Epithelial cell of proximal tubule (primary cell): ENCODE results near the gene ESYT2. TPM values are rescaled to one million over a fixed set of nuclear protein-coding genes. Genes with fewer than 3 reads are reported as not detected.
A peak's percentile ranks its signal among the peaks of the same experiment; 100 is the strongest.

Experiments used
- DNase-seq: peaks from one replicate; pipeline ENCODE4 v3.0.0-alpha.2; 2011; ENCODE audit warnings: low read depth
- H3K4me3 ChIP-seq: 2 replicates; pipeline ENCODE4 v1.5.1; 2011; ENCODE audit warnings: low read depth, mild to moderate bottlenecking, low read length
- total RNA-seq: library from RNA; depleted of rRNA; stranded (reverse); fragments of >200 nt; gene quantifications from 2 replicates; pipeline ENCODE4 v1.2.3, GENCODE V29; 2015
- TF ChIP-seq, protein P1 (sequence below): conservative IDR thresholded peaks from 2 replicates; pipeline ENCODE4 v1.5.1; 2012; ENCODE audit warnings: low read depth, mild to moderate bottlenecking, low read length

The ESYT2 gene
- total RNA-seq, 1 donor from 2014 or later, result 43.4 TPM

DNA sequence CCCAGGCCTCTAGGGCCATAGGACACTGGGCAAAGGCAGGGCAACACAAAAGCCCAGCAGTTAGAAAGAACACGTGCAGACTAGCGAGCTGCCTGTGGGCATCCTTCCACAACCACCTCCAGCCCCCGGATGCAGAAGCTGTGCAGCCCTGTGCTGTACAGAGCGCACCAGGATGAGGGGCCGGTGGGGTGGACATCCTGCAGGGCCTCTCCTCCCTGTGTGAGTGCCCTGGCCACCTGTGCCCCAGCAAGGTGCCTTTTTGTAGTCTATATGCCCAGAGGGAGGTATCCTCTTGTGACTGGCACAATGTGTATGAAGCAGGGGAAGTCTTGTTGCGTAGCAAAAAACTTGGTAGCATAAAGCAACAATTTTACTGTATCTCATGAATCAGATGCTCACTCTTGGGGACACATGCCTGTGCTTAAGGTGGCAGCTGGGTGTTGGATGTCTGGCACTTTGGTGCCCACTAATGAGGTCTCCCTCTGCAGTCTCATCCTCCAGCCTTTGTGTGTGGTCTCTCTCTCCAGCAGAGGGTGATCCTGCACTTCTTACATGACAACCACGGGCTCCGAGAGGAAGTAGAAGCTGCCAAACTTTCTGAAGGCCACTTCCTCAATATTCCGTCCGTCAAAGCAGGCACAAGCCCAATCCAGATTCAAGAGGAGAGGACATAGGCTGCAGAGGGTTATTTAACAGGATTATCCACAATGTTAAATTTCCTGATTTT is 133.4 kb downstream of the ESYT2 start:
- TF ChIP-seq, protein P1, sequence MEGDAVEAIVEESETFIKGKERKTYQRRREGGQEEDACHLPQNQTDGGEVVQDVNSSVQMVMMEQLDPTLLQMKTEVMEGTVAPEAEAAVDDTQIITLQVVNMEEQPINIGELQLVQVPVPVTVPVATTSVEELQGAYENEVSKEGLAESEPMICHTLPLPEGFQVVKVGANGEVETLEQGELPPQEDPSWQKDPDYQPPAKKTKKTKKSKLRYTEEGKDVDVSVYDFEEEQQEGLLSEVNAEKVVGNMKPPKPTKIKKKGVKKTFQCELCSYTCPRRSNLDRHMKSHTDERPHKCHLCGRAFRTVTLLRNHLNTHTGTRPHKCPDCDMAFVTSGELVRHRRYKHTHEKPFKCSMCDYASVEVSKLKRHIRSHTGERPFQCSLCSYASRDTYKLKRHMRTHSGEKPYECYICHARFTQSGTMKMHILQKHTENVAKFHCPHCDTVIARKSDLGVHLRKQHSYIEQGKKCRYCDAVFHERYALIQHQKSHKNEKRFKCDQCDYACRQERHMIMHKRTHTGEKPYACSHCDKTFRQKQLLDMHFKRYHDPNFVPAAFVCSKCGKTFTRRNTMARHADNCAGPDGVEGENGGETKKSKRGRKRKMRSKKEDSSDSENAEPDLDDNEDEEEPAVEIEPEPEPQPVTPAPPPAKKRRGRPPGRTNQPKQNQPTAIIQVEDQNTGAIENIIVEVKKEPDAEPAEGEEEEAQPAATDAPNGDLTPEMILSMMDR, result peak; percentile 69
- no peak overlapping the region for H3K4me3 ChIP-seq
- DNase-seq, result peak; percentile 16

DNA sequence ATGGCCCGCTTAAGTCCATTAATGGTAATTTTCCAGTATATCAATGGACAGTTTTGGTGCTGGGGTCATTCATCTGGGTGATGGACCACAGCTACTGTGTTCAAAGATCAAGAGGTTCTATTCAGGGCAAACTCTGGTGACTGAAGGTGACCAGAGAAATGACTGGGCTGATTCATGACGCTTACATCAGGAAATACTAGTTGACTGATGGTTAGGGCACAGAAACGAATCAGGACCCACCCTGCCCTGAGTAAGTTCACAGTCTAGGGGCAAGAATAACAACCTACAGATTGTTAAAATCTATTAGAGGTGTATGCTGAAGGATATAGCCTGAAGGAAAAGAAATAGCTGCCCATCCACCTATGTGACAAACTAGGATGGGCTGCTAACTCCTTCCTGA is 134.3 kb downstream of the ESYT2 start:
- TF ChIP-seq, protein P1, result no peak
- H3K4me3 ChIP-seq, result no peak overlapping the region
- DNase-seq, result no peak

DNA sequence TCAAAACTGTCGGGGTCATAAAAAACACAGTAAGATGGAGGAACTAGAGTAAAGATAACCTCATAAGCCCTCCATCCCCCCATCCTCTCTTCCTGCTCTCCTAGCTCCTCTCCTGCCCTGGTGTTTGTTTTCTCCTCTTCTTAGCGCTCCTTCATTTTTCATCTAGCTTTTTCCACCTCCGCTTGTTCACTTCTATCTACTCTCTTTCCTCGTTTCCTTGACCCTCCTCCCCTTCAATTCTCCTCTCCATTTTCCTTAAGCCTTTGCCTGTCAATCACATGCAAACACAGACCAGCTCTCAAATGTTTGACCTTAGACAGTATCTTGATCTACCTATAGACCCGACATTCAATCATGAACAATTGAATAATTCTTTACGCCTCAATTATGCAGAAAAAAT is 134.7 kb downstream of the ESYT2 start:
- TF ChIP-seq, protein P1, result no peak
- DNase-seq, result no peak
- H3K4me3 ChIP-seq, result no peak overlapping the region

DNA sequence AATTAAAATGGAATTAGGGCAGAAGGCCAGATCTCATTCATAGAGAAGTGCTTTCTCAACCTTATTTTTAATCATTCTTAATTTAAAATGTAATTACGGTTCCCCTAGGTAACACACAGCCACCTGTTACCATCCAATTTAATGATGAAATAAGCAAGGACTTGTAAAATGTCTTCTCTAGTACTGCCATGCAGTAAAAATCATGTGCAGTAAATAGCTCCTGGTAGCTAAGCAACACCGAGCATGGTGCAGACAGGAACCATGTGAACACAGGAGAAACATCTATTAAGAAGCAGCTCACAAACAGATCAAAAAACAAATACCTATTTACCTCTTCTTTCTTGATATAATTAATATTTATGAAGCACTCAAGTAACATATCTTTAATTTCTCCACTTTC is 139.8 kb downstream of the ESYT2 start:
- DNase-seq, result no peak
- TF ChIP-seq, protein P1, result no peak
- H3K4me3 ChIP-seq, result no peak overlapping the region

DNA sequence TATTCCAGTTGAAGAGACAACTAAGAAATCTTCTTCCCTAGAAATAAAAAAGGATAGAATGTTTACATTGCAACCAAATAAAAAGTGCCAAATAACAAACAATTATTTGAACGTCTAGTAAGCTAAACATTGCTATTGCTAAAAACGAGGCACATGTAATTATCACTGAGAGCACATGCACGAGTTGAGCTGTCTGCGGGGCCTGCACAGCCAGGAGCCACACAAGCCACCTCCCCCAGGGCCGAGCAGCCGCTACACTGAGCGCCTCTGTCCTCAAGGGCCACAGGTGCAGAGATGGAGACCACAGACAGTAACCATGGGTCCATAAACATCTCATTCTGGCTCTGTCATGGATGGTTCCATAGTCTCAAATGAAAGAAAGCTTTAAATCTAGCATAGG is 141.9 kb downstream of the ESYT2 start:
- H3K4me3 ChIP-seq, result no peak overlapping the region
- TF ChIP-seq, protein P1, result no peak
- no peak for DNase-seq

DNA sequence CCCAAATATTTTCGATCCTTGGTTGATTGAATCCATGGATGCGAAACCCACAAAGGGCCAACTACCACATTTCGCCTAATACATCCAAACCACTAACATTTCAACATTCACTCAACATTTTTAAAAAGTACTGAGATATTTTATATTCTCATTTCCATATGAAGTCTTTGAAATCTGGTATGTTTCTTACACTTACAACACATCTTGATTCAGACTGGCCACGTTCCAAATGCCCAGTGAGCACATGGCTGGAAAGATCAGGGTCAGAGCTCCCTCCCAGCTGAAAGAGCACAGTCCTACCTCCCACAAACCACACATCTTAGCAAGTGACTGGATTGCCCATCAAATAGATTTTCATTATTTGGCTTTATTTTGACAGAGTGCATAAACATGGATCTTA is 143.6 kb downstream of the ESYT2 start:
- no peak for DNase-seq
- TF ChIP-seq, protein P1, result no peak
- H3K4me3 ChIP-seq, result no peak overlapping the region

DNA sequence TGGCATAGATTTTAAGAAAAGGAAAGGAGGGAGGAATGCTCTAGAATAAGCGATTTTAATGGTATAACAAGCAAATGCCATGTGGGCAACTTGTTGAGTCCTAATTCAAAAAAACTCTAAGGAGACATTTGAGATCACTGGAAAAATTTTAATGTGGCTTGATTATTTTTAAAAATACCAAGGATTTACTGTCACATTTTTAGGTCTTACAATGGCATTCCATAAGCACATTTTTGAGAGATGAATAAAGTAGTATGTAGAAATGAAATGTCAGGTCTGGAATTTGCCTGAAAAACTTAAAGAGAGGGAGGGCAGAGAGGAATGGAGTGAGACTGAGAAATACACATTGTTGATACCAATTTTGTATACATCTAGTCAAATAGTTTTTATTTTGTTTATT is 145.0 kb downstream of the ESYT2 start:
- TF ChIP-seq, protein P1, result no peak
- no peak overlapping the region for H3K4me3 ChIP-seq
- no peak for DNase-seq
